Stimulated activated CD4-positive, alpha-beta T cell treated with anti-CD3 and anti-CD28 coated beads, Interleukin-2, amount 100 ng/mL, for 4 hours (primary cell): ENCODE results near the gene PM20D1.

Experiments
- DNase-seq: peaks from one replicate; pipeline ENCODE4 v3.0.0-alpha.2; 2020; ENCODE audit warnings: low read depth

The PM20D1 gene

GRCh38 chr1:205804605-205805004 lies 45.3 kb downstream of the PM20D1 start:
- DNase-seq: no peak

DNA sequence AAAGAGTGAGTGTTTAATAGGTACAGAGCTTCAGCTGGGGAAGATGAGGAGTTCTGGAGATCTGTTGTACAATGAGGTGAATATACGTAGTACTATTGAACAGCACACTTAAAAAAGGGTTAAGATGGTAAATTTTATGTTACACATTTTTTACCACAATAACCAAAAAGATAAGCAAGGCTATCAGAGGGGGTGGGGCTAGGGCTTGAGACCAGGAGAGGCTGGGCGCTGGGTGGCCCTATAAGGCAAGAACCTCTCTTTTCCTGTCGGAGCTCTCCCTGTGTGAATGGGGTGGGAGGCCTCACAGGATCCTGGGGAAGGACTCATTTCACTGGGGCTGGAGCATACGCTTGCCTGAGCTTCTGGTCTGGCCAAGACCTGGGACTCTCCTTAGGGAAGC lies 45.9 kb downstream of the PM20D1 start:
- no peak for DNase-seq

DNA sequence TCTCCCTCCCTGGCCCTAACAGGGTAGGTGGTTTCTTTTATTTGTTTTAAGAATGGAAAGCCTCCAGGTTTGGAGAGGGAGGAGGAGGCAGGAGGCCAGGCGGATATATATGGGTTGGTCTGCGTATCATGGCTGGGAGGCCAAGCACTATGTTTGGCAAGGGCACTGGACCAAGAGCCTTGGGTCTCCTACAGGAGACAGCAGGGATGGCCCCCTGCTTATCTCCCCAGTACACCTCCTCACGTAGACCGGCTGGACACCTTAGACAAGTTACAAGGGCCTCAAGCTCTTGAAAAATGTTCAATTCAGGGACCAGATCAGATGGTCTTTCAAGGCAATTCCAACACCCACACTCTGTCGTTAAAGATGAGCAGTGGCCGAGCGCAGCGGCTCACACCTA lies 47.9 kb downstream of the PM20D1 start:
- no peak for DNase-seq

DNA sequence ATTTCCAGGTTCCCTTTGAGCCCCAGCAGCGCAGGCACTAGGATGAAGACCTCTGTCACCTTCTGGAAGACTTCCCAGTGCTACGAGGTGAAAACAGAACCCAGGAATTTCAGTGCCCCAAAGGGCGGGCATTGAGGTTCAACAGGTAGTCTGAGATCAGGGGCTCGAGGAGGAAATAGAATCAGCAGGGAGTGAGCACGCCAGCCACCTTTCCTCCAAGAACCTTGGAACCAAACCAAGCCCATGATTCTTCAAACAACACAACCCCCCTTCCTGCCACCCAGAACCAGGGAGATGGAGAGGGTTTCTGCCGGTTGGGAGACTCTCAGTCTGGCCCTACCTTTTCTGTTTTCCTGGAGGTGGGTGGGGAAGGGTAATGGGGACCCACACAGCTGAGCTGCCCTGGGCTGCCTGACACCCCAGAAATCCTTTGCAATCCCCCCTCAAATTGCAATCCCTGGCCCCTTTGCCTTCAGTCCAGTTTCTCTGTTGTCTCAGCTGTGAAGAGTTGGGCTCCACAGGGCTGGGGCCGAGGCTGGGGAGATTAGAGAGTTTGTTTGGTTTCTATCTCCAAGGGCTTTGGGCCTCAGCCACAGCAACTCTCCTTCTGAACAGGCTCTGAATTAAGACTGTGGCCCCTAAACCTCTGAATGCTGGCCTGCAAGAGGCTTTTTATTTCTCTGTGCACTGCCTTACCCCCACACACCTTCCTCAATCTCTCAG lies 48.8 kb downstream of the PM20D1 start:
- no peak for DNase-seq

- no peak for DNase-seq
These were observed 49.5 kb downstream of the PM20D1 start for GRCh38 chr1:205800427-205800826.

DNA sequence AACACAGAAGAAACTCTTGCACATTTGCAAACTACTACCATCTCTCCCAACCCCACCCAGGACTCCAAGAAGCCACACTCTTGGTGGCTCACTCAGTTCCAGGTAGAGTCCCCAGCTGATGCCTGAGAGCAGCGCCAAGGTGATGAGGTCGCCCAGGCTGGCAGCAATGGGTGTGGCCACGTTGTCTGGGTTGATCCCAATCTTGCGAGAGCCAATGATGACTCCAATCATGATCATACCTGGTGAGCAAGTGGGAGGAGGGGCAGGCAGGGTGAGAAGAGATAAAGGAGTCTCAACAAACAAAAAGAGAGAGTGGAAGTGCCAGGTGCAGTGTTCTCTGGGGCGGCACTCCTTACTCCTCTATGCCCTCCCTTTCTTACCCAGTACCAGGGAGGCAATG lies 51.4 kb downstream of the PM20D1 start:
- no peak for DNase-seq

DNA sequence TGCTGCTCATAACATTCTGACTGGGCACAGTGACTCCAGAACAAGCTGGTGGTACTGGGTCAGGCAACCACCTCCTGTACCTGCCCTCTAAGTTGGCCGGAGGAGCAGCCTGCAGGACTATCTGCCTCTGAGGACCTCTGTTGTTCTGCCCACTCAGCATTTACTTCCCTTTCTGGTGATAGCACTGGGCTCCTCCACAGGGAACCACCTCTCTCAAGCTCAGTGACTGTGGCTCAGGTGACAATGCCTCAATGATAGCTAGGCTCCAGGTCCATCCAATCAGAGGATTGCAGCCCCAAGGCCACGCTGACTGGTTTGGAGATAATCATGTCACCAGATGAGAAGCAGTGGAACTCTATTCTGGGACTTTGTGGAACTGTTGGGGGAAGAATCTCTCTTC lies 52.8 kb downstream of the PM20D1 start:
- DNase-seq: no peak

- DNase-seq: no peak
These were observed 55.8 kb downstream of the PM20D1 start for GRCh38 chr1:205794011-205794730.

DNA sequence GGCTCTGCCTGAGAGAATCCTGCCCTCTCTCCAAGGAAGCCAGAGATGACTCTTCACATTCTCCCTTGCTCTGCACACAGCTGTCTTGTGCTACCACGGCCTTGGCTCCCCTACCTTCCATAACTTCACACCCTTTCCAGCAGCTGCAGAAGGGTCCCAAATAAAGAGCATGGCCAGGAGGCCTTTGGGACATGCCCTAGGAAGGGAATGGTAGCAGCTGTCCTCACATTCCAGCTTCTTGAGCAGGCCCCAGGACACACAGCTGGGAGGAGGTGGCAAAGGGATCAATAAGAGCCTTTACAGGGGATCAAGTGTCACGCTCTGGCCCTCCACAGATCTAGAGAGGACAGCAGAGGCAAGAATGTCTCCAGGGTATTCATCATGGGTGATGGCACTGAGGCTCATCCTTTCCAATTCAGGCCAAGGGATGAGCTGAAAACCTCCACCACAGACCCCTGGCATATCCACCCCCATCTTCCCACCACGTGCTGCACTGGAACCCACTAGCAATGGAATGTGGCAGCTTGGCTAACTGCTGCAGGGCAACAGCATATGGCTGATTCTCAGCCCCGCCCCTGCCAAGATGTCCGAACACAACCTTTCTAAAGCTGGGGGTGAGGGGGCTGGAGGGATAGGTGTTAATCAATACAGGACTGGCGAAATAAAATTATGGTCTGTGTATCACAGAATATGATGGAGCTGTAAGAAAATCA lies 56.8 kb downstream of the PM20D1 start:
- DNase-seq: no peak

DNA sequence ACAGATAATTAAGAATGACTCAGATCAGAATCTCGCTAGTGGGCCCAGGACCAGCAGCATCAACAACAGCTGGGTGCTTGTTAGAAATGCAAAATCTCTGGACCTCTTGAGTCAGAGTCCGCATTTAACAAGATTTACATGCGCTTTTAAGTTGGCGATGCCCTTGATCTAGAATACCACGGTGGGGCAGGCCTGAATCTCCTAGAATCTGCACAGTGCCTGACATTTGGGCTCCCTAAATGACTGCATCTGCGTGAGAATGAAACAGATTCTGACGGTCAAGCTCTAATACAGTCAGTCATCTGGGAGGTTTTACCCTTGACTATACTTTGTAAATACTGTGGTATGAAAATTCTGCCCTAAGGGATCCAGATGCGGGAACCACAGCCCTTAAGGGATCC lies 57.5 kb downstream of the PM20D1 start:
- no peak for DNase-seq

GRCh38 chr1:205791568-205792180 lies 58.3 kb downstream of the PM20D1 start:
- DNase-seq: peak; percentile 44

- DNase-seq: no peak
These were observed 62.5 kb downstream of the PM20D1 start for GRCh38 chr1:205787287-205787916.

GRCh38 chr1:205786601-205787000 lies 63.3 kb downstream of the PM20D1 start:
- DNase-seq: no peak

DNA sequence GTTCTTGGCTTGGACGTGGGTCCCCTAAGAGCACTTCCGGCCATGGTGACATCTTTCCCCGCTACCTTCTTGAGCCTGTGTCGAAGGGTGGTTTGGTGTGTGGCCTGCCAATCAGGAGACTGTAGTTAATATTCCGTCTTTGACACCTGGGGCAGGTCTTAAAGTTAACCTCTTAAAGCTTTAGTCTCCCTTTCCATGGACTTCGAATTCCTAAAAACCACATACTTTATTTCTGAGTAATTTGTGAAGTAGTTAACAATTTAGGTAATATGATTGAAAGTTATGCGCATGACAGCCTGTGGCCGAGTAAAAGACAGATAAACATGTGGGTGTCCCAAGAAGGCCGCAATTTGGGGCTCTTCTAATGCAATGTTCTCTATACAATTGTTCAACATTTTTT lies 64.5 kb downstream of the PM20D1 start:
- no peak for DNase-seq

- no peak for DNase-seq
These were observed 66.0 kb downstream of the PM20D1 start for GRCh38 chr1:205783904-205784303.

GRCh38 chr1:205783433-205783795 lies 66.5 kb downstream of the PM20D1 start:
- no peak for DNase-seq

GRCh38 chr1:205782627-205783432 lies 67.1 kb downstream of the PM20D1 start:
- no peak for DNase-seq

DNA sequence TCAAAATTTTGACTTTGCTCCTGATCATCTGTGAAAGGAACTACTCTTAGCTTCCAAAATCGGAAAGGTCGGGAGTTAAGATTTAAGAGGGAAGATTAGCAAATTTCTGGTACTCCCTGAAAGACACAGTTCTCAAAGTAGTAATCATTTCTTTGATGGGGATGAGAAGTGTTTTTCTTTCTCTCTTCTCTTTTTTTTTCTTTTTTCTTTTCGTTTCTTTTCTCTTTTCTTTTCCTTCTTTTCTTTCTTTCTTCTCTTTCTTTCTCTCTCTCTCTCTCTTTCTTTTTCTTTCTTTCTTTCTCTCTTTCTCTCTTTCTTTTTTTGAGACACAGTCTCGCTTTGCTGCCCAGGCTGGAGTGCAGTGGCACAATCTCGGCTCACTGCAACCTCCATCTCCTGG lies 69.6 kb downstream of the PM20D1 start:
- DNase-seq: no peak
